GM12878 (cell line): ENCODE measurements around the gene ZBTB37. TPM values are rescaled to one million over a fixed set of nuclear protein-coding genes. Genes with fewer than 3 reads are reported as not detected.

Experiments used
- ATAC-seq: fragments of 200-7000 bp; cut with Tn5 transposase; 3 replicates; pipeline ENCODE4 v1.9.1; 2020; ENCODE audit warnings: mild to moderate bottlenecking, moderate library complexity
- BruUV-seq: library from RNA; stranded (reverse); fragments of 400-500 nt; replicated peaks from 2 replicates; lab custom pipeline; 2021; lab: Mats Ljungman, UMichigan
- CTCF ChIA-PET: fragments of 300-600 bp; sonication (Branson Sonifier 250); formaldehyde crosslinking; extraction: SDS; loops from one replicate; lab custom pipeline; 2021; ENCODE audit warnings: inconsistent platforms; lab: Yijun Ruan, JAX
- POLR2A ChIA-PET: fragments of 350-600 bp; formaldehyde crosslinking; extraction: SDS; loops from one replicate; lab custom pipeline; 2021; ENCODE audit warnings: inconsistent platforms; lab: Charles Lee
- RAD21 ChIA-PET: fragments of 300-600 bp; sonication (Branson Sonifier 250); formaldehyde crosslinking; loops from one replicate; lab custom pipeline; 2023; ENCODE audit warnings: antibody characterized with exemption; ENCODE audit not compliant: unreplicated experiment; lab: Charles Lee
- SMC1A ChIA-PET: fragments of 300-600 bp; sonication (Branson Sonifier 250); formaldehyde crosslinking; loops from one replicate; lab custom pipeline; 2023; ENCODE audit not compliant: unreplicated experiment, uncharacterized antibody; lab: Charles Lee
- DNase-seq: peaks from one replicate; pipeline ENCODE4 v3.0.0-alpha.2; 2011; ENCODE audit warnings: low read depth, low spot score
- FAIRE-seq: peaks from 3 replicates; lab custom pipeline; 2011; peaks lifted over from hg19 to GRCh38; lab: Jason Lieb, UNC
- H2AFZ ChIP-seq: 2 replicates; pipeline ENCODE4 v1.6.0; 2011; ENCODE audit warnings: low read depth, low read length, control low read depth; ENCODE audit not compliant: control insufficient read depth
- H3K27ac ChIP-seq: 2 replicates; pipeline ENCODE4 v1.5.1; 2011; ENCODE audit warnings: control low read depth; ENCODE audit not compliant: control insufficient read depth, insufficient read depth
- H3K27me3 ChIP-seq, 2 experiments: replicated peaks in 1 of 2; 2 replicates each; pipeline versions ENCODE4 v1.6.0 to v1.6.1; 2011; ENCODE audit warnings: low read length in 1 of 2; ENCODE audit not compliant: control insufficient read depth in 2 of 2, insufficient read depth in 2 of 2
- H3K36me3 ChIP-seq, 2 experiments: 2 replicates each; pipeline ENCODE4 v1.5.1; 2011; ENCODE audit warnings: low read length in 1 of 2; ENCODE audit not compliant: control insufficient read depth in 2 of 2, insufficient read depth in 2 of 2
- H3K4me1 ChIP-seq: 2 replicates; pipeline ENCODE4 v1.6.1; 2011; ENCODE audit warnings: mild to moderate bottlenecking, low read length, moderate library complexity, mixed read lengths; ENCODE audit not compliant: control insufficient read depth, insufficient read depth
- H3K4me2 ChIP-seq: 2 replicates; pipeline ENCODE4 v1.6.0; 2011; ENCODE audit warnings: control low read depth; ENCODE audit not compliant: control insufficient read depth, insufficient read depth
- H3K4me3 ChIP-seq: fragments of 200-600 bp; sonication (generic); 2 replicates; pipeline ENCODE4 v1.5.1; 2016
- H3K79me2 ChIP-seq: 2 replicates; pipeline ENCODE4 v1.6.0; 2011; ENCODE audit warnings: low read length; ENCODE audit not compliant: control insufficient read depth, insufficient read depth
- H3K9ac ChIP-seq: 2 replicates; pipeline ENCODE4 v1.8.0; 2011; ENCODE audit warnings: low read length, control low read depth, mixed read lengths; ENCODE audit not compliant: control insufficient read depth, insufficient read depth
- H3K9me3 ChIP-seq: replicated peaks from 3 replicates; pipeline ENCODE4 v1.5.1; 2011; ENCODE audit warnings: mild to moderate bottlenecking, low read length; ENCODE audit not compliant: control insufficient read depth, insufficient read depth
- H4K20me1 ChIP-seq: 2 replicates; pipeline ENCODE4 v1.6.0; 2011; ENCODE audit not compliant: control insufficient read depth, insufficient read depth
- BCL3 ChIP-seq: IDR thresholded peaks from 2 replicates; pipeline ENCODE4 v1.6.1; 2011; ENCODE audit warnings: borderline replicate concordance, low read depth, mild to moderate bottlenecking, moderate library complexity, low read length; ENCODE audit not compliant: insufficient read depth, poor library complexity, severe bottlenecking
- CBFB ChIP-seq: IDR thresholded peaks from 2 replicates; pipeline ENCODE4 v1.6.1; 2016; ENCODE audit warnings: antibody characterized with exemption, low read depth
- CREB1 ChIP-seq: IDR thresholded peaks from 2 replicates; pipeline ENCODE4 v1.6.1; 2012; ENCODE audit warnings: low read depth, mild to moderate bottlenecking, inconsistent platforms
- DPF2 ChIP-seq: fragments of 450-650 bp; IDR thresholded peaks from 2 replicates; pipeline ENCODE4 v1.6.1; 2017; ENCODE audit warnings: mild to moderate bottlenecking
- GABPA ChIP-seq: IDR thresholded peaks from 2 replicates; pipeline ENCODE4 v1.6.1; 2014; ENCODE audit warnings: antibody characterized with exemption, low read depth, mild to moderate bottlenecking, inconsistent platforms
- MYC ChIP-seq: IDR thresholded peaks from 2 replicates; pipeline ENCODE4 v1.6.1; 2011; ENCODE audit warnings: mild to moderate bottlenecking, low read length, moderate library complexity, inconsistent platforms; ENCODE audit not compliant: insufficient read depth, insufficient replicate concordance, insufficient read length, severe bottlenecking
- SREBF2 ChIP-seq: IDR thresholded peaks from 2 replicates; pipeline ENCODE4 v1.6.1; 2012; ENCODE audit warnings: mild to moderate bottlenecking, low read length
- STAT1 ChIP-seq: fragments of 450-650 bp; conservative IDR thresholded peaks from 2 replicates; pipeline ENCODE4 v1.6.1; 2014; ENCODE audit warnings: antibody characterized with exemption, mild to moderate bottlenecking
- SUPT20H ChIP-seq: IDR thresholded peaks from 2 replicates; pipeline ENCODE4 v1.6.1; 2011; ENCODE audit warnings: low read depth, mild to moderate bottlenecking, low read length, moderate library complexity, borderline replicate concordance; ENCODE audit not compliant: control insufficient read depth
- TCF12 ChIP-seq: IDR thresholded peaks from 2 replicates; pipeline ENCODE4 v1.6.1; 2011; ENCODE audit warnings: low read depth, mild to moderate bottlenecking, low read length
- ZBED1 ChIP-seq: IDR thresholded peaks from 2 replicates; pipeline ENCODE4 v1.6.1; 2016; ENCODE audit warnings: borderline replicate concordance
- ZNF24 ChIP-seq: fragments of 450-650 bp; IDR thresholded peaks from 2 replicates; pipeline ENCODE4 v1.6.1; 2017; ENCODE audit warnings: antibody characterized with exemption, mild to moderate bottlenecking
- ZNF687 ChIP-seq: fragments of 450-650 bp; IDR thresholded peaks from 2 replicates; pipeline ENCODE4 v1.6.1; 2017; ENCODE audit warnings: mild to moderate bottlenecking, moderate library complexity
- WGBS: methylation state at CpG from one replicate; pipeline ENCODE4 v1.1.6; 2016; ENCODE audit warnings: low lambda C conversion rate; ENCODE audit not compliant: insufficient replicate concordance, insufficient coverage; ENCODE audit errors: missing lambda C conversion rate; 5-methylcytosine and 5-hydroxymethylcytosine counted together
- in situ Hi-C: fragments of 300-500 bp; cut with MboI; formaldehyde crosslinking; loops from 9 replicates; pipeline ENCODE4 v1.14.3; 2018; ENCODE audit warnings: mixed read lengths
- intact Hi-C: fragments of 100-400 bp; cut with micrococcal nuclease; formaldehyde crosslinking; loops from one replicate; pipeline ENCODE4 v1.14.2; 2022; ENCODE audit not compliant: unreplicated experiment
- polyA plus RNA-seq, 11 experiments: library from polyadenylated mRNA; depleted of rRNA in 4 of 11; unstranded in 6 of 11; stranded (reverse) in 5 of 11; fragments of >200 nt; fragmentation: Nextera tagmentation in 4 of 11; fragmentation: Illumina TruSeq in 1 of 11; extraction: Ambion mirVana in 4 of 11; extraction: Trizol in 1 of 11; gene quantifications; 1 replicate in 1 of 11; 2 replicates in 10 of 11; pipeline versions ENCODE4 v1.2.1 to v1.2.3, GENCODE V29; 2011 to 2016; ENCODE audit warnings: inconsistent platforms in 2 of 11, missing spikeins in 2 of 11, low read depth in 1 of 11
- total RNA-seq, 4 experiments: library from RNA; depleted of rRNA in 3 of 4; stranded (reverse); fragments of >200 nt in 3 of 4; fragmentation: Illumina TruSeq in 1 of 4; extraction: Trizol in 1 of 4; gene quantifications; 2 replicates each; pipeline versions ENCODE4 v1.2.1 to v1.2.3, GENCODE V29; 2013 to 2021
- TF ChIP-seq, protein P1 (sequence below), 3 experiments: IDR thresholded peaks in 2 of 3; conservative IDR thresholded peaks in 1 of 3; 2 replicates each; pipeline ENCODE4 v1.5.1; 2011; ENCODE audit warnings: low read depth in 3 of 3, low read length in 3 of 3, mild to moderate bottlenecking in 3 of 3, control low read depth in 2 of 3, moderate library complexity in 2 of 3, inconsistent platforms in 1 of 3, mixed read lengths in 1 of 3; ENCODE audit not compliant: control insufficient read depth in 2 of 3, insufficient read depth in 1 of 3; ENCODE audit errors: extremely low read depth in 1 of 3

Gene ZBTB37
- total and polyA plus RNA-seq, 10 of the 15 experiments (the other 5 are each of a cell fraction or from before 2014, with no cell fraction given) = 0.16 to 5.7 (median 1.9) TPM

DNA sequence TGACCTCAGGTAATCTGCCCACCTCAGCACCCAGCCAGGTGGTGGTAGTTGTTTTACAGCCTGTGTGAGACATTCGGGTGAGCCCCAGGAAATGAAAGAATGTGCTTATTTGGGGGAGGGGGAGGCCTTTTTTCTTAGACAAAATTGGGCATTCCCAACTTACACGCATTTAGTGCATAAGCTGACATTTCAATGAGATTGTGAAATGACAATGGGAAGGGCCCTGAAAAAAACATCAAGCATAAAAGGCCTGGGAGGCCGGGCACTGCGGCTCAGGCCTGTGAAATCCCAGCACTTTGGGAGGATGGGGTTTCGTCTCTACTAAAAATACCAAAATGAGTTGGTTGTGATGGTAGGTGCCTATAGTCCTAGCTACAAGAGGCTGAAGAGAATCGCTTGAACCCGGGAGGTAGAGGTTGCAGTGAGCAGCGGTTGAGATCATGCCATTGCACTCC is 5.4 kb upstream of the ZBTB37 start:
- POLR2A ChIA-PET = interaction anchor here (0.7 kb wide), 3 partner anchors 11 to 18 kb away, joined by 3 read pairs; no protein-coding TSS in a partner anchor
- peaks cover 4% of the 10 kb centered on the region; the same call in 1 of the 2 replicates for H3K4me1 ChIP-seq
- CTCF ChIA-PET = interaction anchor here (2.0 to 3.9 kb wide), 2 partner anchors 38 to 432 kb away, joined by 4 to 15 read pairs; no protein-coding TSS in a partner anchor
- SMC1A ChIA-PET = interaction anchor here (1.2 to 1.7 kb wide), 2 partner anchors 24 to 33 kb away, joined by 3 to 5 read pairs; no protein-coding TSS in a partner anchor
- RAD21 ChIA-PET = interaction anchor here (1.2 kb wide), 1 partner anchor 355 kb away, joined by 3 read pairs; no protein-coding TSS in a partner anchor
- H2AFZ ChIP-seq = no peak overlapping the region
- FAIRE-seq = no peak
- no peaks in the 10 kb centered on the region for H3K9me3 ChIP-seq
- H3K4me3 ChIP-seq = peak overlapping the region; percentile 81; the same call in 1 of the 2 replicates
- no peaks in the 10 kb centered on the region for H3K27me3 ChIP-seq
- H3K27ac ChIP-seq = peak overlapping the region; percentile 25; the same call in 1 of the 2 replicates
- no peak overlapping the region for H3K9ac ChIP-seq
- peak overlapping the region; percentile 34; the same call in 1 of the 2 replicates for H3K4me2 ChIP-seq
- DNase-seq = no peak
- peaks cover 38% of the 10 kb centered on the region for H3K79me2 ChIP-seq
- no peaks in the 10 kb centered on the region for H4K20me1 ChIP-seq
- BruUV-seq = no TSS peak
- peak; percentile 9; the same call in 2 of the 3 replicates for ATAC-seq
- in situ Hi-C loops (no loop called here), intact Hi-C loops (loop anchor here (10.0 kb wide), 2 partner anchors 142 to 352 kb away; no protein-coding TSS in a partner anchor)
- 18% methylated on average over 8 of the region's 8 CpGs for WGBS
- peaks cover 4 to 31% of the 10 kb centered on the region in 2 experiments for H3K36me3 ChIP-seq
- TF ChIP-seq DPF2 = no peak
- no peak for TF ChIP-seq MYC
- TF ChIP-seq ZBED1 = 0 out of 2 replicates have a peak, but pooled peaks have one; percentile 74
- no peak for TF ChIP-seq SUPT20H
- TF ChIP-seq, protein P1, sequence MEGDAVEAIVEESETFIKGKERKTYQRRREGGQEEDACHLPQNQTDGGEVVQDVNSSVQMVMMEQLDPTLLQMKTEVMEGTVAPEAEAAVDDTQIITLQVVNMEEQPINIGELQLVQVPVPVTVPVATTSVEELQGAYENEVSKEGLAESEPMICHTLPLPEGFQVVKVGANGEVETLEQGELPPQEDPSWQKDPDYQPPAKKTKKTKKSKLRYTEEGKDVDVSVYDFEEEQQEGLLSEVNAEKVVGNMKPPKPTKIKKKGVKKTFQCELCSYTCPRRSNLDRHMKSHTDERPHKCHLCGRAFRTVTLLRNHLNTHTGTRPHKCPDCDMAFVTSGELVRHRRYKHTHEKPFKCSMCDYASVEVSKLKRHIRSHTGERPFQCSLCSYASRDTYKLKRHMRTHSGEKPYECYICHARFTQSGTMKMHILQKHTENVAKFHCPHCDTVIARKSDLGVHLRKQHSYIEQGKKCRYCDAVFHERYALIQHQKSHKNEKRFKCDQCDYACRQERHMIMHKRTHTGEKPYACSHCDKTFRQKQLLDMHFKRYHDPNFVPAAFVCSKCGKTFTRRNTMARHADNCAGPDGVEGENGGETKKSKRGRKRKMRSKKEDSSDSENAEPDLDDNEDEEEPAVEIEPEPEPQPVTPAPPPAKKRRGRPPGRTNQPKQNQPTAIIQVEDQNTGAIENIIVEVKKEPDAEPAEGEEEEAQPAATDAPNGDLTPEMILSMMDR (IDR thresholded peaks at IDR 0.05 in 2 of 3, conservative IDR thresholded peaks at IDR 0.05 in 1 of 3; ENCODE audit: control insufficient read depth in 2 of 3, extremely low read depth in 1 of 3, insufficient read depth in 1 of 3, low read depth in 3 of 3, low read length in 3 of 3) = no peak
- TF ChIP-seq CBFB = no peak
- no peak for TF ChIP-seq ZNF24
- no peak for TF ChIP-seq ZNF687
- no peak for TF ChIP-seq GABPA
- peak; percentile 39; the same call in 1 of the 2 replicates for TF ChIP-seq CREB1
- TF ChIP-seq BCL3 = peak; percentile 4
- TF ChIP-seq STAT1 = no peak
- no peak for TF ChIP-seq SREBF2
- no peak for TF ChIP-seq TCF12
